ENCODE results near the gene DKK3.

DKK3 gene

GRCh38 chr11:11968511-11969280, 39.7 kb downstream of the DKK3 start:
- DNase-seq (ENCODE audit: low read depth, low spot score): no peak

- DNase-seq (ENCODE audit: low read depth, low spot score): no peak
These were observed 40.5 kb downstream of the DKK3 start for GRCh38 chr11:11967669-11968510.

- peak; percentile 21 for DNase-seq (ENCODE audit: low read depth, low spot score)
These were observed 41.4 kb downstream of the DKK3 start for GRCh38 chr11:11966826-11967668.

- no peak for DNase-seq (ENCODE audit: low read depth, low spot score)
These were observed 42.1 kb downstream of the DKK3 start for GRCh38 chr11:11966354-11966741.

GRCh38 chr11:11965656-11966353, 42.6 kb downstream of the DKK3 start:
- no peak for DNase-seq (ENCODE audit: low read depth, low spot score)

- DNase-seq (ENCODE audit: low read depth, low spot score): no peak
These were observed 43.2 kb downstream of the DKK3 start for GRCh38 chr11:11965192-11965591.

GRCh38 chr11:11964774-11965150, 43.7 kb downstream of the DKK3 start:
- no peak for DNase-seq (ENCODE audit: low read depth, low spot score)

GRCh38 chr11:11963842-11964773, 44.3 kb downstream of the DKK3 start:
- DNase-seq (ENCODE audit: low read depth, low spot score): no peak

- DNase-seq (ENCODE audit: low read depth, low spot score): no peak
These were observed 45.4 kb downstream of the DKK3 start for GRCh38 chr11:11963067-11963466.

- DNase-seq (ENCODE audit: low read depth, low spot score): no peak
These were observed 46.9 kb downstream of the DKK3 start for GRCh38 chr11:11961399-11962028.

GRCh38 chr11:11960687-11961086, 47.7 kb downstream of the DKK3 start:
- DNase-seq (ENCODE audit: low read depth, low spot score): no peak

- DNase-seq (ENCODE audit: low read depth, low spot score): no peak
These were observed 48.8 kb downstream of the DKK3 start for GRCh38 chr11:11959601-11960000.

GRCh38 chr11:11958403-11959231, 49.8 kb downstream of the DKK3 start:
- no peak for DNase-seq (ENCODE audit: low read depth, low spot score)

- DNase-seq (ENCODE audit: low read depth, low spot score): no peak
These were observed 52.4 kb downstream of the DKK3 start for GRCh38 chr11:11956006-11956405.

- DNase-seq (ENCODE audit: low read depth, low spot score): no peak
These were observed 56.4 kb downstream of the DKK3 start for GRCh38 chr11:11952036-11952435.

GRCh38 chr11:11949482-11949881, 58.9 kb downstream of the DKK3 start:
- DNase-seq (ENCODE audit: low read depth, low spot score): no peak

- DNase-seq (ENCODE audit: low read depth, low spot score): no peak
These were observed 60.0 kb downstream of the DKK3 start for GRCh38 chr11:11948242-11948947.

- DNase-seq (ENCODE audit: low read depth, low spot score): no peak
These were observed 60.6 kb downstream of the DKK3 start for GRCh38 chr11:11947825-11948224.

Data from activated CD4-positive, CD25-positive, alpha-beta regulatory T cell treated with anti-CD3 and anti-CD28 coated beads, Interleukin-2, amount 50 U/mL, for 16 hours (primary cell).